OCI-LY1 (cell line): ENCODE data around the gene TIMP2.

Experiments used
- H2AFZ ChIP-seq: fragments of 200-600 bp; sonication (generic), shearing (Covaris generic); 2 replicates; pipeline ENCODE4 v1.6.0; 2014; ENCODE audit warnings: antibody characterized with exemption, mild to moderate bottlenecking, low read length
- H3F3A ChIP-seq: fragments of 200-600 bp; sonication (generic), shearing (Covaris generic); 2 replicates; pipeline ENCODE4 v1.6.0; 2014; ENCODE audit warnings: mild to moderate bottlenecking, antibody characterized with exemption, low read length, moderate library complexity; ENCODE audit not compliant: insufficient read depth
- H3K27ac ChIP-seq: fragments of 200-600 bp; sonication (generic); 2 replicates; pipeline ENCODE4 v1.5.1; 2014; ENCODE audit warnings: low read length, mixed run types, mild to moderate bottlenecking, low read depth; ENCODE audit not compliant: poor library complexity, severe bottlenecking
- H3K27me3 ChIP-seq: fragments of 200-600 bp; sonication (generic); 2 replicates; pipeline ENCODE4 v1.6.0; 2014; ENCODE audit warnings: antibody characterized with exemption, mild to moderate bottlenecking, low read length, moderate library complexity; ENCODE audit not compliant: insufficient read depth
- H3K36me3 ChIP-seq: fragments of 200-600 bp; sonication (generic); 2 replicates; pipeline ENCODE4 v1.6.1; 2014; ENCODE audit warnings: mild to moderate bottlenecking, antibody characterized with exemption, low read length, moderate library complexity, mixed read lengths; ENCODE audit not compliant: insufficient read depth
- H3K4me1 ChIP-seq: fragments of 200-600 bp; sonication (generic); 2 replicates; pipeline ENCODE4 v1.5.1; 2014; ENCODE audit warnings: mild to moderate bottlenecking, low read length, moderate library complexity; ENCODE audit not compliant: insufficient read depth, severe bottlenecking
- H3K4me2 ChIP-seq: fragments of 200-600 bp; sonication (generic), shearing (Covaris generic); 2 replicates; pipeline ENCODE4 v1.6.1; 2014; ENCODE audit warnings: low read length
- H3K4me3 ChIP-seq: fragments of 200-600 bp; sonication (generic); 2 replicates; pipeline ENCODE4 v1.5.1; 2014; ENCODE audit warnings: low read length, low read depth, mild to moderate bottlenecking, mixed read lengths; ENCODE audit not compliant: poor library complexity, severe bottlenecking
- H3K79me2 ChIP-seq: fragments of 200-600 bp; shearing (Covaris generic); 2 replicates; pipeline ENCODE4 v1.6.1; 2016; ENCODE audit warnings: mixed run types, low read length, mixed read lengths; ENCODE audit not compliant: insufficient read depth
- H3K9ac ChIP-seq: fragments of 200-600 bp; sonication (generic), shearing (Covaris generic); 2 replicates; pipeline ENCODE4 v1.6.1; 2014; ENCODE audit warnings: mild to moderate bottlenecking, low read length, mixed read lengths
- H3K9me2 ChIP-seq: fragments of 200-600 bp; sonication (generic), shearing (Covaris generic); 2 replicates; pipeline ENCODE4 v1.6.1; 2014; ENCODE audit warnings: low read depth, mild to moderate bottlenecking, low read length, mixed read lengths
- H3K9me3 ChIP-seq: fragments of 200-600 bp; shearing (Covaris generic); 2 replicates; pipeline ENCODE4 v1.6.1; 2014; ENCODE audit warnings: low read length, mixed read lengths
- H4K20me1 ChIP-seq: fragments of 200-600 bp; sonication (generic), shearing (Covaris generic); 2 replicates; pipeline ENCODE4 v1.6.0; 2016; ENCODE audit warnings: mild to moderate bottlenecking, low read length; ENCODE audit not compliant: insufficient read depth
- CTCF ChIP-seq: fragments of 200-600 bp; sonication (generic), shearing (Covaris generic); IDR thresholded peaks from 2 replicates; pipeline ENCODE4 v1.5.1; 2017; ENCODE audit warnings: mild to moderate bottlenecking, antibody characterized with exemption, low read length, moderate library complexity, mixed read lengths
- EZH2 ChIP-seq: fragments of 200-600 bp; sonication (generic), shearing (Covaris generic); IDR thresholded peaks from 2 replicates; pipeline ENCODE4 v1.8.0; 2017; ENCODE audit warnings: borderline replicate concordance, mixed run types, mild to moderate bottlenecking, antibody characterized with exemption, low read length, moderate library complexity, mixed read lengths

TIMP2 gene

DNA sequence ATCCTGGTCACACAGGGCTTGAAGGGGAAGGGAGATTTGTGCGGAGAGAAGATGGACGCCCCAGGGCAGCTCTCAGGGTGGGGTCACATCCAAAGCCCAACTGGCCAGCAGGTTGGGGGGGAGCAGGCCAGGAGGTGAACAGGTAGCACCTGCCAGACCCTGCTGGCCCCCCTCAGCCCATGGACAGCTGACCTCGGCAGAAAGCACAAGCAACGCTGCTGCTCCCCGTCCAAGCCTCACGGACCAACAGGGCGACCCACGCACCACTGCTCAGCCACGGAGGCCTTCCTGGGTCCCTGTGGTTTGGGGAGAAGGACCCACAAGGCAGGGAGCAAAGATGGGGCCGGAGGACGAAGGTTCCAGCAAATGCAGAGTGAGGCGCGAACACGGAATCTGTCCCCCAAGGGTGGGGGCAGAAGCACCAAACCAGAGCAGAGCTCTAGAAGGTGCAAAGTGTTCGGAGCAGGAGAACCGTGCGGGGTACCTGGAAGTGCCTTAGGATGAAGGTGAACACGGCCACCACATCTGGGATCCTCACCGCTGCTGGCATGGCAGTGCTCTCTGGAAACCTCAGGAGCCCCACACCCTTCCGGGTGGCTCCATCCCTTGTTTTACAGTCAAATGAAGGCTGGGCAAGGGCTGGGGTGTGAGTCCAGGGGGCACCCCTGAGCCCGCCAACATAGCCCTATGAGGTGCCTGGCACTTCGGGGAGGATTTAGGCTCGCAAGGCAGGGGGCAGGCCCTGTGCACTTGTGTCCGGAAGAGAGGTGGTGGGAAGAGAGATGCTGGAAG, 40.1 kb downstream of the TIMP2 start:
- H3K4me1 ChIP-seq: no peaks in the 10 kb centered on the region
- no peak overlapping the region for H3K9ac ChIP-seq
- H3K27me3 ChIP-seq: no peaks in the 10 kb centered on the region
- TF ChIP-seq CTCF: no peak
- no peak for TF ChIP-seq EZH2
- no peaks in the 10 kb centered on the region for H4K20me1 ChIP-seq
- H2AFZ ChIP-seq: no peak overlapping the region
- H3K36me3 ChIP-seq: no peaks in the 10 kb centered on the region
- no peak overlapping the region for H3K4me3 ChIP-seq
- H3K79me2 ChIP-seq: no peaks in the 10 kb centered on the region
- H3K9me3 ChIP-seq: no peaks in the 10 kb centered on the region
- H3K9me2 ChIP-seq: no peaks in the 10 kb centered on the region
- no peak overlapping the region for H3K4me2 ChIP-seq
- H3F3A ChIP-seq: no peaks in the 10 kb centered on the region
- H3K27ac ChIP-seq: no peak overlapping the region

DNA sequence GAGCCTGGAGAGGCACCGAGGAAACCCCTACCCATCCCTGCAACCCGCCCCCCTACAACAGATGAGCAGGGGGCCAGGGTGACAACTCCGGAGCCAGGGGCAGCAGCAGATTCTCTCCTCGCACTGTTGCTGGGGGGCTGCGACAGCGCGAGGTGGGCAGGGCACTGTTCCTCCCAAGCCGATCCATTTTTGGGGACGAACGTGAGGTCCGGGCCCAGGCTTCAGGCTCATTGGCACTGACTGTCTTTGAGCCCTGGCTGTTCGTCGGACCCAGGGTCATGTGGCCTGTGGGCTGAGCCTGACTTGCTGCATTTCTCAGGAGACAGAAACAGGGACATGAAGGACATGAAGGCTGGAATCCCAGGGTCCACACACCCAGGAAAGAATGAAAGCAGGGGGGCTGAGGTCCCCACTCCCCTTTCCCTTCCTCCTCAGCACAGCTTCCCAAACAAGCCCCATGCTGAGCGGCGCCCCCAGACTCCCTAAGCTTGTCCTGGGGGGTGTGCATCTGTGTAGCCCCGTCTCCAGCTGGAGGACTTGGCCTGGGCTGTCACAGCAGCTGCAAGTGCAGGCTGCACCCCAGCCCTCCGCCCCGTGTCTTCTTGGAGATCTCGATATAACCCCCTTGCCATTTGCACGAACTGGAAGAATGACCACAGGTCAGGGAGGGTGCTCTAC, 40.9 kb downstream of the TIMP2 start:
- no peak overlapping the region for H3K27ac ChIP-seq
- H3K27me3 ChIP-seq: no peaks in the 10 kb centered on the region; the same call in 1 of the 2 replicates

GRCh38 chr17:78883533-78884131, 41.6 kb downstream of the TIMP2 start:
- no peak overlapping the region for H3K27ac ChIP-seq
- H3K9me3 ChIP-seq: no peaks in the 10 kb centered on the region
- no peak overlapping the region for H2AFZ ChIP-seq
- H3K9ac ChIP-seq: no peak overlapping the region
- H3K79me2 ChIP-seq: no peaks in the 10 kb centered on the region
- H3K36me3 ChIP-seq: no peaks in the 10 kb centered on the region
- no peaks in the 10 kb centered on the region for H3K4me1 ChIP-seq
- TF ChIP-seq CTCF (no peak), EZH2 (no peak)
- H3K4me3 ChIP-seq: no peak overlapping the region
- H3K4me2 ChIP-seq: no peak overlapping the region
- no peaks in the 10 kb centered on the region for H3F3A ChIP-seq
- H4K20me1 ChIP-seq: no peaks in the 10 kb centered on the region
- H3K27me3 ChIP-seq: no peaks in the 10 kb centered on the region; the same call in none of the 2 replicates
- H3K9me2 ChIP-seq: no peaks in the 10 kb centered on the region

More for the DNA sequence above, 40.9 kb downstream of the TIMP2 start:
- Histone ChIP-seq H2AFZ (no peak overlapping the region), H3K9me2 (no peaks in the 10 kb centered on the region), H3K79me2 (no peaks in the 10 kb centered on the region), H3K4me1 (no peaks in the 10 kb centered on the region), H4K20me1 (no peaks in the 10 kb centered on the region), H3K9me3 (no peaks in the 10 kb centered on the region), H3K4me2 (no peak overlapping the region), H3F3A (no peaks in the 10 kb centered on the region), H3K4me3 (no peak overlapping the region), H3K36me3 (no peaks in the 10 kb centered on the region), H3K9ac (no peak overlapping the region)
- no peak for TF ChIP-seq CTCF
- no peak for TF ChIP-seq EZH2
